Sigmoid colon (tissue), 7 donors: ENCODE results near the gene POLR1H. TPM values are rescaled to one million over a fixed set of nuclear protein-coding genes. Genes with fewer than 3 reads are reported as not detected.

Experiments
- DNase-seq: peaks from one replicate; pipeline ENCODE4 v3.0.0-alpha.2; 2019
- H3K27ac ChIP-seq, 4 donors: fragments of 200-600 bp; sonication (generic); one replicate each; pipeline ENCODE4 v1.5.1; 2016 to 2019; ENCODE audit warnings: mild to moderate bottlenecking in 1 of 4
- H3K27me3 ChIP-seq, 3 donors: fragments of 200-600 bp; sonication (generic); one replicate each; pipeline ENCODE4 v1.5.1; 2019; ENCODE audit warnings: mild to moderate bottlenecking in 1 of 3
- H3K36me3 ChIP-seq, 4 donors: fragments of 200-600 bp; sonication (generic); one replicate each; pipeline ENCODE4 v1.5.1; 2016 to 2019
- H3K4me1 ChIP-seq, 4 donors: fragments of 200-600 bp; sonication (generic); one replicate each; pipeline ENCODE4 v1.5.1; 2017 to 2019
- H3K4me3 ChIP-seq, 4 donors: fragments of 200-600 bp; sonication (generic); one replicate each; pipeline ENCODE4 v1.5.1; 2017 to 2019; ENCODE audit warnings: mild to moderate bottlenecking in 2 of 4, moderate library complexity in 1 of 4
- H3K9me3 ChIP-seq, 4 donors: fragments of 200-600 bp in 3 of 4; sonication (generic) in 3 of 4; one replicate each; pipeline versions ENCODE4 v1.5.1 to v1.6.1; 2013 to 2019
- CTCF ChIP-seq, 4 experiments: fragments of 450-650 bp in 3 of 4; fragments of 200-600 bp in 1 of 4; IDR thresholded peaks; one replicate each; pipeline ENCODE4 v1.5.1; 2016 to 2019; ENCODE audit warnings: antibody characterized with exemption in 4 of 4, mild to moderate bottlenecking in 3 of 4, moderate library complexity in 2 of 4
- EP300 ChIP-seq, 4 donors: sonication (generic); formaldehyde crosslinking; IDR thresholded peaks; one replicate each; pipeline ENCODE4 v1.6.1; 2017; ENCODE audit warnings: antibody characterized with exemption in 4 of 4
- POLR2A ChIP-seq, 2 donors: fragments of 450-650 bp; IDR thresholded peaks; one replicate each; pipeline ENCODE4 v1.6.1; 2016; ENCODE audit warnings: antibody characterized with exemption in 2 of 2, mild to moderate bottlenecking in 2 of 2, moderate library complexity in 2 of 2
- POLR2AphosphoS5 ChIP-seq, 4 donors: sonication (generic); formaldehyde crosslinking; IDR thresholded peaks; one replicate each; pipeline ENCODE4 v1.6.1; 2017; ENCODE audit warnings: antibody characterized with exemption in 4 of 4
- WGBS, 2 donors: extraction: QIAGEN DNeasy Blood & Tissue Kit; methylation state at CpG; one replicate each; pipeline ENCODE4 v1.1.7; 2013; 5-methylcytosine and 5-hydroxymethylcytosine counted together
- intact Hi-C: fragments of 100-400 bp; cut with DNase I; formaldehyde crosslinking; loops from one replicate; pipeline ENCODE4 v1.15.1; 2023
- polyA plus RNA-seq, 3 donors: library from polyadenylated mRNA; stranded (reverse); fragments of 200-250 nt; gene quantifications; one replicate each; pipeline ENCODE4 v1.2.3, GENCODE V29; 2013
- total RNA-seq, 4 donors: library from RNA; depleted of rRNA; stranded (reverse); fragments of >200 nt; gene quantifications; one replicate each; pipeline ENCODE4 v1.1.0, GENCODE V29; 2016
- donor health status: healthy with polysubstance abuse.
- donor health status: Bipolar disorder and iron deficiency.
- donor health status: healthy.

Gene POLR1H
- total and polyA plus RNA-seq, 7 donors = 11.1 to 70.3 (median 29.3) TPM

DNA sequence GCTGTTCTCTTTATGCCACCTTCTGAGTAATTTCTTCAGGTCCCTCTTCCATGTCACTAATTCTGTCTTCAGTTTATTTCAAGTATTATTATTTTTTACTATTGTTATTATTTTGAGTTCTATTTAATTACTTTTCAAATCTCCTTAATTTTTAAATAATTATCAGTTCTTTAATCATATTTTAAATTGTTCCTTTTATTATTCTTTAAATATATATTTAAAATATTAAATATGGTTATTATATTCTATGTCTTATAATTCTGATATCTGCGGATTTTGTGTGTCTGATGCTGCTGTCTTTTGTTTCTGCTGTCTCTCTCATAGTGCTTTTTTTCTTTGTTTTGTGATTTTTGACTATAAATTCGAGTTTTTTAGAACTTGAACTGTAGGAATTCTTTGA lies 2.2 kb downstream of the POLR1H start:
- no peak overlapping the region for H3K27ac ChIP-seq
- H3K4me1 ChIP-seq = peaks cover 0 to 45% (median 40%) of the 10 kb centered on the region in 4 donors
- 68% methylated on average over 2 of the region's 2 CpGs for WGBS, 2 donors
- no peak overlapping the region for H3K4me3 ChIP-seq
- no peak for TF ChIP-seq POLR2A (IDR thresholded peaks at IDR 0.05)
- TF ChIP-seq CTCF (IDR thresholded peaks at IDR 0.05) = no peak
- TF ChIP-seq EP300 (IDR thresholded peaks at IDR 0.05) = no peak
- no peak for TF ChIP-seq POLR2AphosphoS5 (IDR thresholded peaks at IDR 0.05)
- intact Hi-C loops = loop anchor here (5.0 to 10.0 kb wide), 4 partner anchors 89 to 1079 kb away; partner anchors contain the start of gene HLA-A
- H3K36me3 ChIP-seq = no peaks in the 10 kb centered on the region
- H3K9me3 ChIP-seq = no peaks in the 10 kb centered on the region
- no peaks in the 10 kb centered on the region for H3K27me3 ChIP-seq
- DNase-seq = no peak

DNA sequence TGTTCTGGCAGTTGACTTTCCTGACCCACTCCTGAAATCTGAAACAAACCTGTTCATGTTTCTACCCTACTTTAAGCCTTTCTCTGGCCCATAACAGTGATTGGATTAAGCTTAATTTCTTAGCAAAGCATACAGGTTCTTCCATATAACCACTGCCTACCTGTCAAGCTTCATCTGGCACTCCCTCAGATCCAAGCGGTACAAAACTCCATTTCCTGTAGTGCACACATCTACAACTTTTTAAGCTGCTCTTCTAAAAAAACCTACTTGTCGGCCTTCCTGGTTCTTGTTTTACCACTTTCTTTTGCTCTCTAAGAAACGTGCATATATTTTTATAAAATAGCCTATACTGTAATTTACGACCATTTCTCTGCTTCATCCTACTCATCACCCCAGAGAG lies 5.0 kb downstream of the POLR1H start:
- H3K9me3 ChIP-seq = no peaks in the 10 kb centered on the region
- peak overlapping the region; percentile 81 to 93 (median 88) for H3K27ac ChIP-seq
- intact Hi-C loops = loop anchor here (5.0 to 10.0 kb wide), 6 partner anchors 36 to 1081 kb away; no protein-coding TSS in a partner anchor
- WGBS, 2 donors = 4 to 6% methylated on average over 4 of the region's 4 CpGs
- peaks cover 0 to 41% (median 34%) of the 10 kb centered on the region in 4 donors for H3K4me1 ChIP-seq
- H3K36me3 ChIP-seq = peaks cover 5 to 21% (median 13%) of the 10 kb centered on the region in 4 donors
- peaks cover 1 to 19% (median 10%) of the 10 kb centered on the region in 3 donors for H3K27me3 ChIP-seq
- no peak for TF ChIP-seq POLR2A (IDR thresholded peaks at IDR 0.05)
- TF ChIP-seq EP300 (IDR thresholded peaks at IDR 0.05) = no peak
- TF ChIP-seq CTCF (IDR thresholded peaks at IDR 0.05) = no peak
- TF ChIP-seq POLR2AphosphoS5 (IDR thresholded peaks at IDR 0.05) = no peak
- H3K4me3 ChIP-seq = peak overlapping the region; percentile 52 to 80 (median 62)
- no peak for DNase-seq

- intact Hi-C loops = loop anchor here (5.0 to 10.0 kb wide), 6 partner anchors 35 to 1082 kb away; no protein-coding TSS in a partner anchor
These were observed 5.8 kb downstream of the POLR1H start, which contains the start of gene PPP1R11 for GRCh38 chr6:30066577-30067459. PPP1R11 (plus strand) TSS chr6:30067198; CDS start chr6:30067411, 213 bp downstream.

More at GRCh38 chr6:30066577-30067459, 5.8 kb downstream of the POLR1H start, which contains the start of gene PPP1R11:
- 0% methylated on average over 46 of the region's 46 CpGs for WGBS, 2 donors
- H3K4me3 ChIP-seq = peak within 1 kb of the TSS; percentile 52 to 80 (median 62)
- peaks cover 0 to 42% (median 37%) of the 10 kb centered on the region in 4 donors for H3K4me1 ChIP-seq
- H3K9me3 ChIP-seq = no peaks in the 10 kb centered on the region
- DNase-seq = peak; percentile 100
- TF ChIP-seq CTCF (IDR thresholded peaks at IDR 0.05) = no peak
- peak in 1 of 4 donors; percentile 91 for TF ChIP-seq EP300 (IDR thresholded peaks at IDR 0.05)
- TF ChIP-seq POLR2AphosphoS5 (IDR thresholded peaks at IDR 0.05) = peak; percentile 84 to 95 (median 93)
- peak; percentile 86 to 93 for TF ChIP-seq POLR2A (IDR thresholded peaks at IDR 0.05)
- H3K27ac ChIP-seq = peak within 1 kb of the TSS; percentile 81 to 93 (median 88)
- peaks cover 5 to 21% (median 13%) of the 10 kb centered on the region in 4 donors for H3K36me3 ChIP-seq
- peaks cover 5 to 27% (median 16%) of the 10 kb centered on the region in 3 donors for H3K27me3 ChIP-seq
